ENCODE results near the gene TAP2.

DNA sequence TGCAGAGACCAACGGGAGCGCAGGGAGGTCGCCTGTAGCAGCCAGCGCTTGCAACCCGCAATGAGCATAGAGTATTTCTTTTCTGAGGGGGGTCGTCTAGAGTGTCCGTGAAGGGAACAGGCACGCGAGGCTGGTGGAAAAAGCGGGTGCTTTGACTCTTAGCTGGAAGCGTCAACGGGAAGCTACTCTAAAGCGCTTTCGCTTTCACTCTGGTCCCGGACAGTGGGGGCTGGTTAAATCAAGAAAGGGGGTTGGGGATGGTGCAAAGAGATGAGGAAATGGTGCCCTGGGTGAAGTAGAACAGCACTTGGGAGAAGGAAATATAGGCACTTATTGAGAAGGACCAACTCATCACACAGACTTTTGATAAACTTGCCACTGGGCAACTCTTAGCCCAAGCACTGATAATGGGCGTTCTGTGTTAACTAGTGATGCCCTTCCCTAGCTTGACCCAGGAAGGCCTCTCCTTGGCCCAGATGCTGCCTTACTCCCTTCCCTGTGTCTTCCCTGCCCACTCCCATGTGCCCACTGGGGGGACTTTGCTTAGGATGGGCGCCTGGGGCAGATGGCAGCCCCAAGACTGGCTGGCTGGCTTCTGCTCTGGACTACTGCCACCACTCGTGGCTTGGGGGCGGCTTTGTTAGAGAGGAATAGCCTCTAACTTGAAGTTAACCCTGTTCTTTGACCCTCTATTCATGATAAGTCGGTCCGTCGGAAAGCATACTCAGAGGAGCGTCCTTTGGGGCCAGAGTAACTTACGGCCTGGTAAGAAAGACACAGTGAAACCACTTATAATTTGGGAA, 16.0 kb upstream of the TAP2 start:
- TF ChIP-seq POLR2A (IDR thresholded peaks at IDR 0.05) = no peak
- TF ChIP-seq, protein P1, sequence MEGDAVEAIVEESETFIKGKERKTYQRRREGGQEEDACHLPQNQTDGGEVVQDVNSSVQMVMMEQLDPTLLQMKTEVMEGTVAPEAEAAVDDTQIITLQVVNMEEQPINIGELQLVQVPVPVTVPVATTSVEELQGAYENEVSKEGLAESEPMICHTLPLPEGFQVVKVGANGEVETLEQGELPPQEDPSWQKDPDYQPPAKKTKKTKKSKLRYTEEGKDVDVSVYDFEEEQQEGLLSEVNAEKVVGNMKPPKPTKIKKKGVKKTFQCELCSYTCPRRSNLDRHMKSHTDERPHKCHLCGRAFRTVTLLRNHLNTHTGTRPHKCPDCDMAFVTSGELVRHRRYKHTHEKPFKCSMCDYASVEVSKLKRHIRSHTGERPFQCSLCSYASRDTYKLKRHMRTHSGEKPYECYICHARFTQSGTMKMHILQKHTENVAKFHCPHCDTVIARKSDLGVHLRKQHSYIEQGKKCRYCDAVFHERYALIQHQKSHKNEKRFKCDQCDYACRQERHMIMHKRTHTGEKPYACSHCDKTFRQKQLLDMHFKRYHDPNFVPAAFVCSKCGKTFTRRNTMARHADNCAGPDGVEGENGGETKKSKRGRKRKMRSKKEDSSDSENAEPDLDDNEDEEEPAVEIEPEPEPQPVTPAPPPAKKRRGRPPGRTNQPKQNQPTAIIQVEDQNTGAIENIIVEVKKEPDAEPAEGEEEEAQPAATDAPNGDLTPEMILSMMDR (IDR thresholded peaks at IDR 0.05) = no peak
